Stimulated activated CD4-positive, alpha-beta T cell treated with anti-CD3 and anti-CD28 coated beads, Interleukin-1b, Interleukin-23, amount 100 ng/mL, for 24 hours (primary cell): ENCODE measurements around the gene PCK1.

ENCODE experiments used
- DNase-seq, 4 experiments: peaks; one replicate each; pipeline ENCODE4 v3.0.0-alpha.2; 2020; ENCODE audit warnings: low read depth in 4 of 4, low spot score in 1 of 4

PCK1 gene

GRCh38 chr20:57576002-57576401 is 15.1 kb downstream of the PCK1 start:
- DNase-seq: no peak

DNA sequence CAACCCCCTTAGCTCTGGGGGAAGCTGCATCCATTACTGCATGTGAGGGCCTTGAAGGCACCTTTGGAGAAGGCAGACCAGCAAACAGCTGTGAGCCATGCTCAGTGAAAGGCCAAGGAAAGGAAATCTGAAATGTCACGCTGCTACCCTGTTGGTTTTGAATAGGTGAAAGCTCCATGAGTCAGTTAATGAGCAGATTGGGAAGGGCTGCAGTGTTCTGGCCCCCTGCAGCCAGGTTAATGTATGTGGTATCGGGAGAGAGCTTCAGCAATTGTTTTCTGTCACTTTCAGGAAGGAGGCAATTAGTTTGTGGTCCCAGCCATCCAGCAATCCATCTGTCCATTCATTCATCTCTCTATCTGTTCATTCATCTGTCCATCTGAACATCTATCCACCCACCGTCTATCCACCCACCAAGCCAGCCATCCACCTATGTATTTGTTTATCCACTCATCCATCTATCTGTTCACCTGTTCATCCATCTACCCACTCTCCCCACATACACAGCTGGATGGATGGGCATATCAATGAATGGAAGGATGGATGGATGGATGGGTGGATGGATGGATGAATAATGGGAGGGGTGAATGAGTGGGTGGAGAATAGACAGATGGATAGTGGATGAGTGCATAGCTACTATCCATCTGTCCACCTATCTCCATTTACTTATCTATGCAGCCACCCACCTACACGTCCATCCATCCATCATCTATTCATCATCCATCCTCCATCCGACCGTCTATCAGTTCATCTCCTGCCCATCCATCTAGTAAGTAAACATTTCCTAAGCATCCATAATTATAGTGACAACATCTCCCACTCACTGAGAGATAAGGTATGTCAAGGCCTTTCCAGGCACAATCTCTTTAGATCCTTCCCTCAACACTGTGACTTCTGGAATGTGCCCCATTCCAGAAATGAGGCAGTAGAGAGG is 16.0 kb downstream of the PCK1 start:
- no peak for DNase-seq

- DNase-seq: no peak
Measured at GRCh38 chr20:57577679-57578475, 17.0 kb downstream of the PCK1 start.

DNA sequence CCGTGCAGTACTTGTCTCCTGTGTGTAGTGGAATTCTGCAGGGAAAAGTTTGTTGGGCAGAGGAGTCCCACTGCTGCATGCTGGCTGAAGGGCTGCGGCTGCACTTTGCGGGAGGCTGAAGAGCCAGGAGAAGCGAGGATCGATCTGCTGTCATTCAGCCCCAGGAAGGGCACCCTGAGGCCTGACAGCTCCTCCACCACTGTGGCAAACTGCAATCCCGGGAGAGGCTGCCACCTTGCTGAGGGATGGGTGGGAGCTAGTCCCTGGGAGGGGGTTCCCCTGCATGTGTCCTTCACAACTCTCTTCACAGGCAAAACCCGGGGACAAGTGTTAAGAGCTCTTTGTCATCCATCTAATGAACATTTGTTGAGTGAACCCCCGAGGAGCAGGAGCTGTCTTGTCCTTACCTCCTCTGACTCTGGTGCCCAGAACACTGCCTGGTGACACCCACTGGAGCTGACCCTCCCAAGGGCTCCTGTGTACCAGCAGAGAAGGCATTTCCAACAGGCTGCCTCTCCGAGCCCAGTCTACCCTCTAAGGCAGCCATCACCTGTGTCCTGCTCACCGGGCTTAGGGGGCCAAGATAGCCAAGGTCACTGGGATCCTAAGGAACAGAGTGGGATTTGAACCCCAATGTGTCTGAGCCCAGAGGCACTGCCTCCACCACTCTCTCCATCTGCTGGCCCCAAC is 17.7 kb downstream of the PCK1 start:
- DNase-seq: no peak

GRCh38 chr20:57579331-57579897 is 18.5 kb downstream of the PCK1 start:
- DNase-seq: no peak

GRCh38 chr20:57579898-57580447 is 19.1 kb downstream of the PCK1 start:
- DNase-seq: no peak

DNA sequence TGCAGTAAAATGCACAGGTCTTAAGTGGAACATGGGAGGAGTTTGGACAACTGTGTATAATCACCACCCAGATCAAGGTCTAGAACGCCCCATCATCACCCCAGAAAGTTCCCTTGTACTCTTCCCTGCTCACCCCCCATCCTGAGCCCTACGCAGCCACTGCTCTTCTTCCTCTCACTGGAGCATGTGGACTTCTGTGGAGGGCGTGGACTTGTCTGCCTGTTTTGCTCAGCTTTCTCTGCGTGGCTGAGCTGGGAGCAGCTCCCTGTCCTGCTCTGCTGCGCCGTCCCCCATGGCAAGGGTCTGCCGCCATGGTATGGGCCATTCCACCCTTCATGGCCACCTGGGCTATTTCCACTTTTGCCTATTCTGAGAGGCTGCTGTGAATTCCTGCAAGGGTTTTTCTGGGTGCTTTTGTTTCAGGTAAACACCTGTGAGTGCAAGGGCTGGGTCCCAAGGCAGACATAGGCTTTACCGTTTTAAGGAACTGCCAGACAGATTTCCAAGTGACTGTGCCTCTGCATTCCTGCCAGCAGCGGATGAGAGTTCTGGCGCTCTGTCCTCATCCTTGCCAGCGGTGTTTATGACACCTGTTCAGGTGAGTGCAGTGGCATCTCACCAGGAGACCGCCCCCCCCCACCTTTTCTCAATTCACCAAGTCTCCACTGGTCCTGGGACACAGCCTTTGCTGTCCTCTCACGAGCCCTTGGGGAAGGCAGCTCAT is 19.7 kb downstream of the PCK1 start:
- DNase-seq: no peak

GRCh38 chr20:57581202-57582028 is 20.5 kb downstream of the PCK1 start:
- no peak for DNase-seq

GRCh38 chr20:57582029-57582378 is 21.1 kb downstream of the PCK1 start:
- no peak for DNase-seq

- DNase-seq: no peak
Measured at GRCh38 chr20:57582432-57583288, 21.8 kb downstream of the PCK1 start.

DNA sequence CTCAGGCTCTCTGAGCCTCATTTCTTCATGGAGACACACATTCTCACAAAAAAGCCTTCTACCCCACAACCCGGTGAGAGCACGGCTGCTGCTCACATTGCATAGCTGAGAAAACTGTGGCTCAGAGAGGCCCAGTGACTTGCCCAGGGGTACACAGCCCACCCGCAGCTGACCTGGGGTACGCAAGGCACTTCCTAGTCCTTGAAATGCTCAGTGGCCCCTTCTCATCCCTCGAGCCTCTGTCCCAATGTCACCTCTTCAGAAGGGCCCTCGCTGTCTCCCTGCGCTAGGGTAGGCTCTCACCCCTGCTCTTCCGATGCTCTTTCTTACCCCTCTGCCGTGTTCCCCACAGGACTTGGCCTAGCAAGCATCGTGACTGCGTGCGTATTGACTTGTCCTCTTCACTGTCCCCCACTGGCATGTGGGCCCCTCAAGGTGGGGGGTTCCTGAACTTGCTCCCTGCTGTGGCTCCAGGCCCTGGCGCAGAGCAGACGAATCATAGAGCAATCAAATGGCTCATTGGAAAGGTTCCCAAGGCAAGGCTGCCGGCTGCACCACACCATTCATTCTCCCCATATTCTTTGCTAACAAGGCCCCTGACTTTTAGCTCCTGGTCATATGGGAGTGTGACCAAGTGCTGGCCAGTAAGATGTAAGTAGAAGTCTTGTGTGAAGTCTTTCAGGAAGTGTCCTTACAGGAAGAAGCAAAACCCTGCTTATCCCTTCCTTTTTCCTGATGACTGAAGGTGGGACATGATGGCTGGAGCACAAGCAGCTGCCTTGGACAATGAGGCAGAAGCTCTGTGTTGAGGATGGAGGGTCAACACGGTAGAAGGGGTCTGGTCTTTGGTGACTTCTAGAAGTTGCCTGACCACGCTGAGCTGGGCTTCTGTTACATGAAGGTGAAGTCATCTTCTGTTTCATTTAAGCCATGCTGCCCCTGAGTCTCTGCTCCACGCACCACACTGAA is 22.7 kb downstream of the PCK1 start:
- no peak for DNase-seq

- no peak for DNase-seq
Measured at GRCh38 chr20:57584768-57585461, 24.0 kb downstream of the PCK1 start.

DNA sequence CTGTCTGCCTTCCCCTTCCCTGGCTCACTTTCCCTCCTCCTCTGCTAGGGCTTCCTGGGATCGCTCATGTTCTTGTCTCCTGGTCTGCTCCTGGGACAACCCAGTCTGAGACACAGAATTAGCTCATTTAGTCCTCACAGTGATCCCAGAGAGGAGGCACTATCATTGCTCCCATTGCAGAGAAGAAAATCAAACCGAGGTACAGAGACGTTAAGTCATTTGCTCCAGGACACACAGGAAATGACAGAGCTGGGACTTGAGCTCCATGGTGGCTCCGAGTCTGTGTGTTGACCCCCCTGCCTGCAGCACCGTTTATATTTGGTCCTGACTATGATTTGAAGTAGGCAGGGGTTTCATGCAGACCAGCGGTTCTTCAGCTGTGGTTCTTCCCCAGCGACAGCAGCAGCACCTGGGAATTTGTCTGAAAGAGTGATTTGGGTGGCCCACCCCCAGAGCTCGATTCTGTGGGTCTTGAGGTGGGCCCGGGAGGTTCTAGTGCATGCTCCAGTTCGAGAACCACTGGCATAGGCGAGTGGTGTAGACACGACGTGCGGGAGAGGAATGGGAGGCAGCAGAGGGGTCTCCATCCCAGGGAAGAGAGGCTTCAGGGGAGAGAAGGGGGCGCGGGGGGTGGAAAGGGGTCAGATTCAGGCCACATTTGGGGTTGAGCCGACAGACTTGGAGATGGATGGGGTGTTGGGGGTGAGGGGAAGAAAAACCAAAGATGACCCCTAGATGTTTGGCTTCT is 24.7 kb downstream of the PCK1 start:
- no peak for DNase-seq

DNA sequence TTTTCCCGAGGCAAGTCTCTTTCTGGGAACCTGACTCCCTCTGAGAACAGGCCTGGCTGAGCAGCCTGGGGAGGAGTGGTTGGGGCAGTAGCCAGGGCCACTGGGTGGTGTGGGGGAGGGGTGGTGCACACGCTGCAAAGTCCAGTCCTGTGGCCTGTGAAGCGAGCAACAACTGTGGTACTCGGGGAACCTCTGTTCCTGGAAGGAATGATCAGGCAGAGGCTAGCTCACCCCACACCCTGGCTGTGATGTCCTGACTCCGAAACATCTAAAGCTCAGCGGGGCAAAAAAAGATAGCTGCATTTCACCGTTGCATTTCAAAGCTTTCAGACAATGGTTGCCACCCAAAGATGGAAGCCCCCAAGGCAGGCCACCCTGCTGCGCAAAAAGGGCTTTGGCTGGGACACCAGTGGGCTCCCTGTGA is 25.5 kb downstream of the PCK1 start:
- DNase-seq: no peak

DNA sequence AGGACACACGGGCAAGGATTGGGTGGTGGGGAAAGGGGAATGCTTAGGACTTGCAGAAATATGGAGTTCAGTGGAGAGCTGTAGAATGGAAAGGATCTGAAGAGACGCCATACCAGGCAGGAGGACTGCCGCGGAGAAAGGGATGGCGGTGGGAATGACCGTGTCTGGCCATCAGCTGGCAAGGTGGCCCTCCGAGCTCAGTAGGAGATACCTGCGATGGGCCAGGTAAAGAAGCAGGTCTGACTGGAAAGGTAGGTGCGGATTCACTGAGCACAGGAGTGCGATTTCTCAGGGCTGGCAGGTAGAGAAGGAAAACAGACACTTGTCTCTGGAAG is 26.0 kb downstream of the PCK1 start:
- no peak for DNase-seq

GRCh38 chr20:57587278-57587988 is 26.5 kb downstream of the PCK1 start:
- no peak for DNase-seq
